GM18517 (cell line): ENCODE data around the gene CRIP2.

ENCODE experiments used
- ATAC-seq: cut with Tn5 transposase; IDR thresholded peaks from one replicate; pipeline ENCODE4 v1.9.1; 2021; ENCODE audit warnings: mild to moderate bottlenecking, moderate library complexity; ENCODE audit not compliant: unreplicated experiment

Gene CRIP2

DNA sequence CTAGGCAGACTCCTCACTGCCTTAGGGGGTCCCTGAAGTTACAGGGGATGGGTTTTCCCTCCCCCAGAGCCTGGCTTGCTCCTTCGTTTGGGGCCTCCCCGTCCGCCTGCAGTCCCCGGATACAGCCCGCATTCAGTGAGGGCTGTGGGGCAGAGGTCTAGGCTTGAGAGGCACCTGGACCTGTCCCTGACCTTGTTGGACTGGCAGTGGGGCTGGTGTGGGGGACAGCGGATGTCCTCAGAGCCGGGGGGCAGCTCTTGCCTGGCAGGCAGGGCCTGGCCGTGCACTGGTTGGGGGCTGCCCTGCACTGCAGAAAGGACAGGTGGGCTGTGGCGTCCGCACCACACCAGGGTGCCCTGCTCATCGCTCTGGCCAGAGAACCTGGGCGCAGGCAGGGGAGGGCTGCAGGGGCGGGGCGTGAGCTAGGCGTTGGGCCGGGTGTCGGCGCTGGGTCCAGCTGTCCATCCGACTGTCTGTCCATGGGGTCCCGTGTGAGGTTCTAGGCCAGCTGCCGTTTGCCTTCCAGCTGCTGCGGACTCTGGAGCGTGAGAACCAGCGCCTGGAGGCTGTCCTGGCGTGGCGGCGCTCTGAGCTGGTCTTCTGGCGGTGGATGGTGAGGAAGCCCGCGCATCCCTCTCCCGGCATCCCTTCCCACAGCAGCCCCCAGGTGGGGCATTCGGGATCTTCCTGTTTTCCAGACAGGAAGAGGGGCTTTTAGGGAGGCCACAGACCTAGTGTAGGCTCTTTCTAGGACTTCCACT lies 22.4 kb downstream of the CRIP2 start:
- no peak for ATAC-seq

- ATAC-seq, result no peak
Measured at GRCh38 chr14:105497671-105498429, 23.2 kb downstream of the CRIP2 start.

DNA sequence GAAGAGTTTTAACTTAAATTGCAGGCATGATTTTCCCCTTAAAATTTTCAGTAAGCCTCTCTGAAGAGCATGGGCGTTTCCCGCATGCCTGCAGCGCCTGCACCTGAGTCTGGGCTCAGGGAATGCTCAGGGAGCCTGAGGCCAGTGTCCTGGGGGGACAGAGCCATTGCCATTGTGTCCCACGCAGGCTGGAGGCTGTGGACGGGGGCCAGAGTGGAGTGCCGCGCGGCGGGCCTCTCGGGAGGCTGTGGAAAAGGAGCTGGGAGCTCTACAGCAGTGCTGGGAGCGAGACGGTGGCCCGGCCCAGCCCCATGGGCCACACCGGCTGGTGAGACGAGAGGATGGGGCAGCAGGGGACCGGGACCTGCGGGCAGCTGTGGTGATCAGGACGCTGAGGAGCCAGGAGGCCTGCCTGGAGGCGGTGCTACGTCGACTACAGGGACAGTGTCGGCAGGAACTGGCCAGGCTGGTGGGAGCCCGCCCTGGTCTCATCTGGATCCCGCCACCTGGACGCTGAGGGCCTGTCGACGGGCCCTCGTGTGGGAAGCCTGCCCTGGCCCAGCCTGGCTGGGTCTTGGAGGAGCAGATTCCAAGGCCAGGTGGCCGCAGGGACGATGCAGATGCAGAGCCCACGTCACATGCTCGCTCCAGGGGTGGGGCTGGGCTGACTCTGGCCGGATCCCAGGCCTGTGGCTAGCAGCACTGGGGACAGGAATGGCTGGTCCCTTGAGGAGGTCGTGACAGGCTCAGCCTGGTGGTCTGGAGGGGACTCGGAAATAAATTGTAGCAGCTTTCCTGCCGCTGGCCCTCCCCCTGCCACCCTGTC lies 24.0 kb downstream of the CRIP2 start:
- ATAC-seq, result no peak

DNA sequence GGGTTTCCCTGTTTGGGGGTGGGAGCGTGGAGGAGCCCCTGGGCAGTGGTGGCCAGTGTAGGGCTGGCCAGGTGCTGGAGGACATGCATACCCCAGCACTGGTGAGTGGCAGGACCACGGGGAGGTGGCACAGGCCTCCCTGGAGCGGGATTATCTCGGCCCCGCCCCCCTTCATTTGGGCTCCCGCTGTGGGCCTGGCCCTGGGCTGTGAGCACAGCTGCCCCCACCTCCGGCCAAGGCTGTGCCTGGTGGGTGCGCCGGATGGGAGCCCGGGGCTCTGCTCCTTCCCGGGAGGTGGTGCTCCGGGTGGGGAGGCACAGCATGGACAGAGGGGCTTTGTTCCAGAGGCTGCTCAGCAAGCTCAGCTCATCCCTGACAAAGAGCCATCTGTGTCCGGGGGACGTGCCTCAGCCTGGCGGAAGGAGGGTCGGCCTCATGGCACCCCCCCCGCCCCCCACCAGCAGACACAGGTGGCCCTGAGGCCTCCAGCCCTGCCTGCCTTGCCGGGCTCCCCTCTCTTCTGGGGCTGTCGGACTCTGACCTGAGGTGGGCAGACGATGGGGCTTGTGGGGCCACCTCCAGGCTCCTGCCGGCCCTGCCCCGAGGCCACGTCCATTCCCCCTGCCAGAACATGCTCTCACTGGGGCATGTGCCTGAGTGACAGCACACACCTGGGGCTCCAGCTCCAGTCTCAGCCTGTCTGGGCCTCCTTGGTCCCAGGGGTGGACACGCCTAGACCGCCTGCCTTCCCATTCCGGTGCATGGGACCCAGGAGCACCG lies 24.8 kb downstream of the CRIP2 start:
- no peak for ATAC-seq

- no peak for ATAC-seq
Measured at GRCh38 chr14:105500036-105500725, 25.6 kb downstream of the CRIP2 start.

GRCh38 chr14:105500726-105501101 lies 26.1 kb downstream of the CRIP2 start:
- ATAC-seq, result no peak

- no peak for ATAC-seq
Measured at GRCh38 chr14:105501504-105502291, 27.1 kb downstream of the CRIP2 start.

GRCh38 chr14:105502446-105503295 lies 28.1 kb downstream of the CRIP2 start:
- ATAC-seq, result no peak

DNA sequence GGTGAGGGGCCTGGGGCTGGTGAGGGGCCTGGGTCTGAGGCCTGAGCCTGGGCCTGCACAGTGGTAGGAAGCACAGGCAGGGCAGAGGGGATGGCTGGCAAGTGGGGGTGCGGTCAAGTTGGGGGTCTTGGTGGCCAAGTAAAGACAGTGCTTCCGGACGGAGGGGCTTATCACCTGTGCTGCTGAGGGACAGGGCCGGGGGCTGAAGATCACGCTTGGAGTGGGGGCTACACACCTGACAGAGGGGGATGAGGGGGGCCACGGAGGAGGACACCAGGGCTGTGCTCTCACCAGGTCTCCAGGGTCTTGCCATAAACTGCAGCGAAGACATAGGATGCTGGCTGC lies 28.6 kb downstream of the CRIP2 start:
- ATAC-seq, result no peak

GRCh38 chr14:105503935-105504692 lies 29.5 kb downstream of the CRIP2 start:
- ATAC-seq, result no peak

- no peak for ATAC-seq
Measured at GRCh38 chr14:105505101-105505500, 30.5 kb downstream of the CRIP2 start.

GRCh38 chr14:105507247-105507646 lies 32.6 kb downstream of the CRIP2 start:
- no peak for ATAC-seq

DNA sequence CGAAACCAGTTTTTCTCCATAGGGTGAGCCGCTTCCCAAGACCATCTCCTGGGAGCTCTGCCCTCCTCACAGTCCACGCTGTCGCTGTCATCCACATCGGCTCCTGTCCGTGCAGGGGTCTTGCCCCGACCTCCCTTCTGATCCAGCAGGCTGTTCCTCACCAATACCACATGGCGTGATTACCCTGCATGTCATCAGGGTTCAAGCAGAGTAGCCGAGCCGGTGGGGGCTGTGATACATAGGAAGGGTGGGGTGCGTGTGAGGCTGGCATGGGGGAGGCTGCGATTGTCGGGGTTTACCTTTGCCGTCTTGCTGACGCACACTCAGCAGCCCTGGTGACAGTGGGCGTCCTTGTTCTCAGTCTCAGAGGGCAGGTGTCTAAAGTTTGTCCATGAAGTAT lies 33.4 kb downstream of the CRIP2 start:
- no peak for ATAC-seq

DNA sequence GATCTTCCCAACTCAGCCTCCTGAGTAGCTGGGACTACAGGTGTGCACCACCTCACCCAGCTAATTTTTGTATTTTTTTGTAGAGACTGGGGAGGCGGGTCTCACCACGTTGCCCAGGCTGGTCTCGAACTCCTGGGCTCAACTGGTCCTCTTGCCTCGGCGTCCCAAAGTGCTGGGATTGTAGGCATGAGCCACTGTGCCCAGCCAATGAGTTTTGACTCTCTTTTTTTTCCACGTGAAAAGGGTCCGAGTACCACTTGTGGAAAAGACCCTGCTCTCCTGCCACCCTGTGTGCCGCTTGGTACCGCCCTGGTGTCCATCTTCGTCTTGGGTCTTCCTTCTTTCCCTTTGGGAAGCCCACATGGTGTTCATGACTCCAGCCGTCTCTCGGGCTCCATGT lies 34.0 kb downstream of the CRIP2 start:
- ATAC-seq, result no peak

GRCh38 chr14:105517096-105517495 lies 42.5 kb downstream of the CRIP2 start:
- no peak for ATAC-seq

DNA sequence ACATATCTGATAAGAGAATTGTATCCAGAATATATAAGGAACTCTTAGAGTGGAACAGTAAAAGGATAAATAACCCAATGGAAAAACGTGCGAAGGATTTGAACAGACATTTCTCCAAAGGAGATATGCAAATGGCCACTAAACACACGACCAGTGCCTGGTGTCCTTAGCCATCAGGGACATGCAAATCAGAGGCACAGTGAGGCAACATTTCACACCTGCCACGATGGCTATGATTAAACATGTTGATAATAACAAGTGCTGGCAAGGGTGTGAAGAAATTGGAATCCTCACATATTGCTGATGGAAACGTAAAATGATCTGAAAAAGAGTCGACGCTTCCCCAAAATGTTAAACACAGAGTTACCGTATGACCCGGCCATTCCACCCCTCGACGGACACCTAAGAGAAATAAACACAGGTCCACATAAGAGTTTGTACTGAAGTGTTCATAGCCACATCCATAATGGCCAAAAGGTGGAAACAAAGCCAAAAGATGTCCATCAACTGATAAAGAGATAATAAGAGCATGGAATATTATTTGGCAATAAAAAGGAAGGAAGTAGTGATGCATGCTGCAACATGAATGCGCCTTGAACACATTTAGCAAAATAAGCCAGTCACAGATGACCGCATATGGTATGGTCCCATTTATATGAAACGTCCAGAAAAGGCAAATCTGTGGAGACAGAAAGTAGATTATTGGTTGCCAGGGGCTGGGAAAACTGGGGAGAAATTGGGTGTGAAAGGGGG lies 45.5 kb downstream of the CRIP2 start:
- ATAC-seq, result no peak

DNA sequence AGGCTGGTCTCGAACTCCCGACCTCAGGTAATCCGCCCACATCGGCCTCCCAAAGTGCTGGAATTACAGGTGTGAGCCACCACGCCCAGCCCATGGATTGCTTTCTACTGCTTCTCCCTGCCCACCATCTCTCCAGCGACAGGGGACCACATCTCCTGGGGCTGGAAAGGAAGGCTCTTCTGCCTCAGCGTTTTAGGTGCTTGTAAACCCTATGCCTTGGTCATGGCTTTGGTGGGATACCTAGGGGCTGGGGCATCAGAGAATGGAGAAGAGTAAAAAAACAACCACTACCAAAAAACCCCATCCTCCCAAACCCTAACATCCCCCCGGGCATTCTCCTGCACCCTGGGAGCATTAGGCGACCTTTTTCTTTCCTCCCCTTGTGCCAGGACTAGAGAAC lies 50.7 kb downstream of the CRIP2 start:
- no peak for ATAC-seq
